Stimulated activated CD4-positive, alpha-beta T cell treated with anti-CD3 and anti-CD28 coated beads, TNF-alpha, amount 100 ng/mL, for 24 hours (primary cell): Measurements from ENCODE around the gene ZNF124.
A peak's percentile ranks its signal among the peaks of the same experiment; 100 is the strongest.
"Not testable (repeated sequence)": the region's sequence is repeated elsewhere in the genome, so short reads cannot be mapped to it uniquely, and the experiment has no call there.

ENCODE experiments used
- DNase-seq, 3 experiments: peaks; one replicate each; pipeline ENCODE4 v3.0.0-alpha.2; 2020; ENCODE audit warnings: low read depth in 3 of 3

ZNF124 gene

GRCh38 chr1:247172996-247173395 lies 1.2 kb upstream of the ZNF124 start:
- DNase-seq, result no peak

- DNase-seq, result not testable (repeated sequence)
Observed at GRCh38 chr1:247171443-247171842, 377 bp downstream of the ZNF124 start.

- no peak for DNase-seq
Observed at GRCh38 chr1:247165674-247166073, 6.1 kb downstream of the ZNF124 start.

GRCh38 chr1:247164694-247165093 lies 7.1 kb downstream of the ZNF124 start:
- DNase-seq, result no peak

GRCh38 chr1:247156787-247157232 lies 15.0 kb downstream of the ZNF124 start:
- DNase-seq, result no peak

- DNase-seq, result no peak
Observed at GRCh38 chr1:247147781-247148180, 24.0 kb downstream of the ZNF124 start.

GRCh38 chr1:247147120-247147519 lies 24.7 kb downstream of the ZNF124 start:
- not testable (repeated sequence) for DNase-seq

GRCh38 chr1:247146671-247147070 lies 25.1 kb downstream of the ZNF124 start:
- DNase-seq, result no peak

GRCh38 chr1:247145279-247145678 lies 26.5 kb downstream of the ZNF124 start:
- DNase-seq, result no peak

GRCh38 chr1:247139557-247139956 lies 32.3 kb downstream of the ZNF124 start:
- not testable (repeated sequence) for DNase-seq

GRCh38 chr1:247131236-247131635 lies 40.6 kb downstream of the ZNF124 start:
- DNase-seq, result no peak

- DNase-seq, result not testable (repeated sequence)
Observed at GRCh38 chr1:247127519-247128282, 44.1 kb downstream of the ZNF124 start.

- DNase-seq, result not testable (repeated sequence)
Observed at GRCh38 chr1:247126601-247127000, 45.2 kb downstream of the ZNF124 start.

GRCh38 chr1:247126166-247126565 lies 45.7 kb downstream of the ZNF124 start:
- not testable (repeated sequence) for DNase-seq

- DNase-seq, result no peak
Observed at GRCh38 chr1:247121382-247121781, 50.4 kb downstream of the ZNF124 start.

GRCh38 chr1:247120408-247120668 lies 51.5 kb downstream of the ZNF124 start:
- DNase-seq, result not testable (repeated sequence)

GRCh38 chr1:247119600-247120407 lies 52.0 kb downstream of the ZNF124 start:
- no peak for DNase-seq

- DNase-seq, result peak in 1 of 3 experiments; percentile 36
Observed at GRCh38 chr1:247118946-247119446, 52.8 kb downstream of the ZNF124 start.

GRCh38 chr1:247115545-247115944 lies 56.3 kb downstream of the ZNF124 start:
- no peak for DNase-seq

- DNase-seq, result no peak
Observed at GRCh38 chr1:247115141-247115510, 56.7 kb downstream of the ZNF124 start.

- DNase-seq, result no peak
Observed at GRCh38 chr1:247114351-247115140, 57.3 kb downstream of the ZNF124 start.

GRCh38 chr1:247113733-247114271 lies 58.0 kb downstream of the ZNF124 start:
- no peak for DNase-seq
